ENCODE data around the gene DMRT3. TPM values are rescaled to one million over a fixed set of nuclear protein-coding genes. Genes with fewer than 3 reads are reported as not detected.
A peak's percentile ranks its signal among the peaks of the same experiment; 100 is the strongest.

The DMRT3 gene
- not detected in 2 replicates for total RNA-seq

- Mint-ChIP-seq H3K4me1 (peaks cover 3% of the 10 kb centered on the region), H3K4me3 (no peak within 1 kb of the TSS), H3K27me3 (peaks cover 82% of the 10 kb centered on the region), H3K9me3 (peaks cover 6% of the 10 kb centered on the region), H3K27ac (peak within 1 kb of the TSS; percentile 71), H3K36me3 (ENCODE audit: low read depth) (no peaks in the 10 kb centered on the region)
- intact Hi-C loops (cut with micrococcal nuclease), result no loop called here
- no peak for DNase-seq
These were observed at the start of gene DMRT3 for GRCh38 chr9:976258-976942. DMRT3 (plus strand) TSS chr9:976655; CDS start chr9:977002, 347 bp downstream.

GRCh38 chr9:926976-927375 lies 49.5 kb upstream of the DMRT3 start:
- no peak for DNase-seq
- no peaks in the 10 kb centered on the region for H3K9me3 Mint-ChIP-seq
- no peak overlapping the region for H3K4me3 Mint-ChIP-seq
- H3K36me3 Mint-ChIP-seq (ENCODE audit: low read depth), result no peaks in the 10 kb centered on the region
- H3K27ac Mint-ChIP-seq, result no peak overlapping the region
- peaks cover 3% of the 10 kb centered on the region for H3K27me3 Mint-ChIP-seq
- intact Hi-C loops (cut with micrococcal nuclease), result no loop called here
- H3K4me1 Mint-ChIP-seq, result no peaks in the 10 kb centered on the region

- no peak overlapping the region for H3K27ac Mint-ChIP-seq
- DNase-seq, result no peak
- peaks cover 3% of the 10 kb centered on the region for H3K27me3 Mint-ChIP-seq
- H3K9me3 Mint-ChIP-seq, result no peaks in the 10 kb centered on the region
- no peaks in the 10 kb centered on the region for H3K4me1 Mint-ChIP-seq
- intact Hi-C loops (cut with micrococcal nuclease), result no loop called here
- no peak overlapping the region for H3K4me3 Mint-ChIP-seq
- no peaks in the 10 kb centered on the region for H3K36me3 Mint-ChIP-seq (ENCODE audit: low read depth)
These were observed 48.0 kb upstream of the DMRT3 start for GRCh38 chr9:928363-929042.

GRCh38 chr9:929719-930118 lies 46.7 kb upstream of the DMRT3 start:
- DNase-seq, result no peak
- H3K27me3 Mint-ChIP-seq, result peaks cover 6% of the 10 kb centered on the region
- H3K4me3 Mint-ChIP-seq, result no peak overlapping the region
- intact Hi-C loops (cut with micrococcal nuclease), result no loop called here
- H3K27ac Mint-ChIP-seq, result no peak overlapping the region
- H3K36me3 Mint-ChIP-seq (ENCODE audit: low read depth), result no peaks in the 10 kb centered on the region
- H3K9me3 Mint-ChIP-seq, result no peaks in the 10 kb centered on the region
- no peaks in the 10 kb centered on the region for H3K4me1 Mint-ChIP-seq

GRCh38 chr9:933356-933755 lies 43.1 kb upstream of the DMRT3 start:
- intact Hi-C loops (cut with micrococcal nuclease), result no loop called here
- H3K4me1 Mint-ChIP-seq, result no peaks in the 10 kb centered on the region
- no peaks in the 10 kb centered on the region for H3K36me3 Mint-ChIP-seq (ENCODE audit: low read depth)
- H3K4me3 Mint-ChIP-seq, result no peak overlapping the region
- no peak for DNase-seq
- H3K27ac Mint-ChIP-seq, result no peak overlapping the region
- H3K9me3 Mint-ChIP-seq, result no peaks in the 10 kb centered on the region
- peaks cover 9% of the 10 kb centered on the region for H3K27me3 Mint-ChIP-seq

- Mint-ChIP-seq H3K4me1 (no peaks in the 10 kb centered on the region), H3K27ac (no peak overlapping the region), H3K36me3 (ENCODE audit: low read depth) (no peaks in the 10 kb centered on the region), H3K9me3 (peaks cover 4% of the 10 kb centered on the region), H3K27me3 (peaks cover 18% of the 10 kb centered on the region), H3K4me3 (no peak overlapping the region)
- no peak for DNase-seq
- intact Hi-C loops (cut with micrococcal nuclease), result no loop called here
These were observed 41.0 kb upstream of the DMRT3 start for GRCh38 chr9:935348-935965.

GRCh38 chr9:942805-943580 lies 33.5 kb upstream of the DMRT3 start:
- intact Hi-C loops (cut with micrococcal nuclease), result no loop called here
- H3K27me3 Mint-ChIP-seq, result peaks cover 29% of the 10 kb centered on the region
- no peak overlapping the region for H3K27ac Mint-ChIP-seq
- no peaks in the 10 kb centered on the region for H3K36me3 Mint-ChIP-seq (ENCODE audit: low read depth)
- H3K4me1 Mint-ChIP-seq, result no peaks in the 10 kb centered on the region
- H3K9me3 Mint-ChIP-seq, result peaks cover 4% of the 10 kb centered on the region
- H3K4me3 Mint-ChIP-seq, result no peak overlapping the region
- DNase-seq, result no peak

GRCh38 chr9:947985-948384 lies 28.5 kb upstream of the DMRT3 start:
- Mint-ChIP-seq H3K9me3 (no peaks in the 10 kb centered on the region), H3K36me3 (ENCODE audit: low read depth) (no peaks in the 10 kb centered on the region), H3K27me3 (peaks cover 26% of the 10 kb centered on the region), H3K27ac (no peak overlapping the region), H3K4me1 (no peaks in the 10 kb centered on the region), H3K4me3 (no peak overlapping the region)
- intact Hi-C loops (cut with micrococcal nuclease), result no loop called here
- no peak for DNase-seq

- no peak for DNase-seq
- H3K4me1 Mint-ChIP-seq, result no peaks in the 10 kb centered on the region
- H3K36me3 Mint-ChIP-seq (ENCODE audit: low read depth), result no peaks in the 10 kb centered on the region
- intact Hi-C loops (cut with micrococcal nuclease), result no loop called here
- peaks cover 24% of the 10 kb centered on the region for H3K27me3 Mint-ChIP-seq
- no peaks in the 10 kb centered on the region for H3K9me3 Mint-ChIP-seq
- H3K27ac Mint-ChIP-seq, result no peak overlapping the region
- H3K4me3 Mint-ChIP-seq, result no peak overlapping the region
These were observed 28.0 kb upstream of the DMRT3 start for GRCh38 chr9:948497-948896.

GRCh38 chr9:950139-950538 lies 26.3 kb upstream of the DMRT3 start:
- H3K4me1 Mint-ChIP-seq, result no peaks in the 10 kb centered on the region
- no peaks in the 10 kb centered on the region for H3K9me3 Mint-ChIP-seq
- H3K4me3 Mint-ChIP-seq, result no peak overlapping the region
- DNase-seq, result no peak
- peaks cover 14% of the 10 kb centered on the region for H3K27me3 Mint-ChIP-seq
- H3K27ac Mint-ChIP-seq, result no peak overlapping the region
- no peaks in the 10 kb centered on the region for H3K36me3 Mint-ChIP-seq (ENCODE audit: low read depth)
- intact Hi-C loops (cut with micrococcal nuclease), result no loop called here

- H3K36me3 Mint-ChIP-seq (ENCODE audit: low read depth), result no peaks in the 10 kb centered on the region
- no peak for DNase-seq
- H3K4me1 Mint-ChIP-seq, result no peaks in the 10 kb centered on the region
- no peak overlapping the region for H3K27ac Mint-ChIP-seq
- peaks cover 11% of the 10 kb centered on the region for H3K27me3 Mint-ChIP-seq
- intact Hi-C loops (cut with micrococcal nuclease), result no loop called here
- H3K9me3 Mint-ChIP-seq, result no peaks in the 10 kb centered on the region
- no peak overlapping the region for H3K4me3 Mint-ChIP-seq
These were observed 23.9 kb upstream of the DMRT3 start for GRCh38 chr9:952546-952945.

- H3K4me1 Mint-ChIP-seq, result no peaks in the 10 kb centered on the region
- intact Hi-C loops (cut with micrococcal nuclease), result no loop called here
- H3K27me3 Mint-ChIP-seq, result peaks cover 19% of the 10 kb centered on the region
- no peaks in the 10 kb centered on the region for H3K9me3 Mint-ChIP-seq
- H3K4me3 Mint-ChIP-seq, result no peak overlapping the region
- H3K36me3 Mint-ChIP-seq (ENCODE audit: low read depth), result no peaks in the 10 kb centered on the region
- no peak overlapping the region for H3K27ac Mint-ChIP-seq
- no peak for DNase-seq
These were observed 17.4 kb upstream of the DMRT3 start for GRCh38 chr9:959105-959504.

- no peaks in the 10 kb centered on the region for H3K9me3 Mint-ChIP-seq
These were observed 16.5 kb upstream of the DMRT3 start for GRCh38 chr9:959914-960313.

GRCh38 chr9:962023-962422 lies 14.4 kb upstream of the DMRT3 start:
- H3K4me1 Mint-ChIP-seq, result no peaks in the 10 kb centered on the region
- intact Hi-C loops (cut with micrococcal nuclease), result no loop called here
- no peak overlapping the region for H3K27ac Mint-ChIP-seq
- H3K9me3 Mint-ChIP-seq, result no peaks in the 10 kb centered on the region
- no peak overlapping the region for H3K4me3 Mint-ChIP-seq
- H3K36me3 Mint-ChIP-seq (ENCODE audit: low read depth), result no peaks in the 10 kb centered on the region
- H3K27me3 Mint-ChIP-seq, result peaks cover 45% of the 10 kb centered on the region
- no peak for DNase-seq

More at GRCh38 chr9:959914-960313, 16.5 kb upstream of the DMRT3 start:
- Mint-ChIP-seq H3K4me1 (no peaks in the 10 kb centered on the region), H3K4me3 (no peak overlapping the region), H3K27me3 (peaks cover 27% of the 10 kb centered on the region), H3K27ac (no peak overlapping the region), H3K36me3 (ENCODE audit: low read depth) (no peaks in the 10 kb centered on the region)
- DNase-seq, result no peak
- intact Hi-C loops (cut with micrococcal nuclease), result no loop called here
